Keratinocyte (primary cell): ENCODE results near the gene APPL2.

Source experiments
- CTCF ChIP-seq, 3 experiments: IDR thresholded peaks in 1 of 3; conservative IDR thresholded peaks in 1 of 3; optimal IDR thresholded peaks in 1 of 3; 2 replicates in 2 of 3; 3 replicates in 1 of 3; pipeline versions ENCODE3 to v1.5.1; 2011; ENCODE audit warnings: low read length in 3 of 3, mild to moderate bottlenecking in 3 of 3, moderate library complexity in 2 of 3, control low read depth in 1 of 3, inconsistent platforms in 1 of 3; ENCODE audit not compliant: insufficient read depth in 2 of 3; ENCODE audit errors: extremely low read depth in 1 of 3
- EZH2 ChIP-seq: IDR thresholded peaks from one replicate; pipeline ENCODE4 v1.6.1; 2012; ENCODE audit warnings: inconsistent platforms, mild to moderate bottlenecking, low read length, moderate library complexity

- TF ChIP-seq CTCF (optimal IDR thresholded peaks at IDR 0.05 in 1 of 3, IDR thresholded peaks at IDR 0.05 in 1 of 3, conservative IDR thresholded peaks at IDR 0.05 in 1 of 3; ENCODE audit: extremely low read depth in 1 of 3, insufficient read depth in 2 of 3, low read length in 3 of 3) (no peak), EZH2 (no peak)
These were observed 668 bp downstream of the APPL2 start for GRCh38 chr12:105235281-105235731.
